ENCODE results near the gene SMIM1. TPM values are rescaled to one million over a fixed set of nuclear protein-coding genes. Genes with fewer than 3 reads are reported as not detected.
"Not testable (repeated sequence)": the region's sequence is repeated elsewhere in the genome, so short reads cannot be mapped to it uniquely, and the experiment has no call there.

Gene SMIM1
- polyA plus RNA-seq, 3 donors: 16.0 to 28.5 (median 26.5) TPM

DNA sequence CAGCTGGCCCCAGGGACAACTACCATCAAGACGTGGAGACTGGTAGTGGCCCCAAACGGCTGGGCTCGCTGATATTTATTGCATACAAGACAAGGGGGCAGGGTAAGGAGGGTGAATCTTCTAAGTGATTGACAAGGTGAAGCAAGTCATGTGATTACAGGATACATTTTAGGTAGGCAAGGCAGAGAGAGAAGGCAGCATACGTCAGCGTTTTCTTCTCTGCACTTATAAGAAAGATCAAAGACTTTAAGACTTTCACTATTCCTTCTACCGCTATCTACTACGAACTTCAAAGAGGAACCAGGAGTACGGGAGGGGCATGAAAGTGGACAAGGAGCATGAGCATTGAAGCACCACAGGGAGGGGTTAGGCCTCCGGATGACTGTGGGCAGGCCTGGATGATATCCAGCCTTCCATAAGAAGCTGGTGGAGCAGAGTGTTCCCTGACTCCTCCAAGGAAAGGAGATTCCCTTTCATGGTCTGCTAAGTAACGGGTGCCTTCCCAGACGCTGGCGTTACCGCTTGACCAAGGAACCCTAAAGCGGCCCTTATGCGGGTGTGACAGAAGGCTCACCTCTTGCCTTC, 24.1 kb upstream of the SMIM1 start:
- DNase-seq: not testable (repeated sequence)

DNA sequence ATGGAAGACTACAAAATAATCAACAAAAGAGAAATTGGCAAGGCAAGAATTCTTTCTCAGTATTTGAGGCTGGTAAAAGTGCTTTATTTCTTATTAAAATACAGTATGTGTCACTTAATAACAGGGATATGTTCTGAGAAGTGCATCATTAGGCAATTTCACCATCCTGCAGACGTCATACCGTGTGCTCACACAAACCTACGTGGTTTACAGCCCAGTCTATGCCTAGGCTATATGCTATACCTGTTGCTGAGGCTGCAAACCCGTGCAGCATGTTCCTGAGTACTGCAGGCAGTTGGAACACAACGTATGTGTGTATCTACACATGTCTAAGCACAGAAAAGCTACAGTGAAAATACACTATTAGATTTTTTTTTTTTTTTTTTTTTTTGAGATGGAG, 23.0 kb upstream of the SMIM1 start:
- no peak for DNase-seq

DNA sequence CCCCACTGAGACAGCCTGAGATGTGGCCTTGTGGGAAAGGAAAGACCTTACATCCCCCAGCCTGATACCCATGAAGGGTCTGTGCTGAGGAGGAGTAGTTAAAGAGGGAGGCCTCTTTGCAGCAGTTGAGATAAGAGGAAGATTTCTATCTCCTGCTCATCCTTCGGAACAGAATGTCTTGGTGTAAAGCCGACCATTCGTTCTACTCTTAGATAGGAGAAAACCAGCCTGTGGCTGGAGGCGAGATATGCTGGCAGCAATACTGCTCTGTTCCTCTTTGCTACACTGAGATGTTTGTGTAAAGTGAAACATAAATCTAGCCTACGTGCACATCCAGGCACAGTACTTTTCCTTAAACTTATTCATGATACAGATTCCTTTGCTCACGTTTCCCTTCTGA, 21.8 kb upstream of the SMIM1 start:
- DNase-seq: no peak

DNA sequence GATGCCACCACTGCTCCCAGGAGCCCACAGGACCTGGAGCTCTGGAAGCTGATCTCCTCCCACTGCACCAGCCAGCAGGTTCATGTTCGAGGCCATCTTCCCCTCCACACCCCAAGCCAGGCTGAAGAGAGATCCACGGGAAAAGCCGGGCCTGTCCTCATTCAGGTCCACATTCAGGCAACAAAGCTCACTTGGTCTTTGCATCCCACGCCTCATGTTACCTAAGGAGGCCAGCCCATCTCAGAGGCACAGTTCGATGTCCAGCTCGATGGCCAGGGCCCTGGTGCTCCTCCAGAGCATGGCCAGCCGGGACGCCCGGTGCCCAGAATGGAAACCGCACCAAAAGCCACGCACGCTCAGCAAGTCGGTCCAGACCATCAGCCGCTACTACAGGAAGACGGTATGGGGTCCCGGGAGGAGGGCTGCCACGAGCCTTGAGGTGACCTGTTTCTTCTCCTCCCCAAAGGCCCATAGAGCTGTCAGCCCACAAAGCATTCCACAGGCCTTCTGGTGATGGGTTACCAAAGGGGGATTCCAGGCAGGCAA, 20.1 kb upstream of the SMIM1 start, which contains the start of gene CCDC27:
Gene CCDC27 (plus strand): TSS at position 51 of the 546 bp plus-strand sequence. CDS start 32 bp downstream, at position 83.
- no peak for DNase-seq

DNA sequence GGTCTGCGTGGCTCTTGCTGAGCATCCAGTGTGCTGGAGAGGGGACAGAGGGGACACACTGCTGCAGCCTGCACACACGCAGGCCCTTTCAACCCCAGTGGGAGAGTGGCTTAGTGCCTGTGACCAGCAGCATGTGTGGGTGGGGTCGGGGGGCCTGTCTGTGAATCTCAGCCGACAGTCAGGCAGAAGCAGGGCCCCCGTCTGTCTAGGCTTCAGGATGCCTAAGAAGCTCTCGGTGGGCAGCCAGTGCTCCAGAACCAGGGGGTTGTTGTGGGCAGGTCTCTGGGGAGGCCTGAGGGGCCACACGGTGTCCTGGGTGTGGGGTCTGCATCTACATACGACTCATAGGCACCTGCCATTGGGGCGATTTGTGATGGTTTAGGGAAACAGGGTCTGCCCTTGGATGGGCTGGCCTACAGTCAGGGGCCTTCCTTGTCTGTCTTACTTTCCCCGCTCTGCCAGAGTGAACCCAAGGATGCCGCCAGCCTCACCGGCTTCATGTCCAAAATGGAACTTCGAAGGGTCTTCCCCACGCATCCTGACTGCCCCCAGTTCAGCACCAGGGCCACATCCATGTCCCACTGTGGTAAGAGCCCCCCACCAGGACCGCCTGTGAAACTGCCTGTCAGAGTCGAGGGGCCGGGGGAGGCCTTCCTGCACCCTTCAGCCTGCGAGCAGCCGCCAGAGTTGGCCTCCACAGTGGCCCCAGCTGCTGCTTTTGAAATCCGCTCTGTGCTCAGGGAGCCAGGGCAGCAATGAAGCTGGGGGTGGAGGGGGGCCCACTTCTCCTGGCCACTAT, 18.7 kb upstream of the SMIM1 start:
- DNase-seq: no peak

DNA sequence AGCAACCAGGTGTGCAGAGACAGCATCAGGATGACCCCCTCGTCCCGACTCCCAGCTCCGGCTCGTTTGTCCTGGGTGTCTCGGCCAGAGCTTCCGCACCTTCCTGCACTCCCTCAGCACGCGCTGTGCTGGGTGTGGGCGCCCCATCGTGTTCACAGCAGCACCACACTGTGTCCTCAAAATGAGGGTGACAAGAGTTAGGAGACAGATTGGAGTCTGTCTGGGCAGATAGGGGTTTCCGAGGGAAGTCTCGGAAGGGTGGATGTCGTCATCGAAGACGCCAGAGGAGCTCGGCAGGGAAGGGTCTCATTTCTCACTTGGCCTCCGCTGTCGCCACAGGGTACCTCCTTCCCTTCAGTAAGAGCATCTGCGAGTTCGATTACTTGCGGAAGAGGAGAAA, 16.2 kb upstream of the SMIM1 start:
- DNase-seq: no peak

DNA sequence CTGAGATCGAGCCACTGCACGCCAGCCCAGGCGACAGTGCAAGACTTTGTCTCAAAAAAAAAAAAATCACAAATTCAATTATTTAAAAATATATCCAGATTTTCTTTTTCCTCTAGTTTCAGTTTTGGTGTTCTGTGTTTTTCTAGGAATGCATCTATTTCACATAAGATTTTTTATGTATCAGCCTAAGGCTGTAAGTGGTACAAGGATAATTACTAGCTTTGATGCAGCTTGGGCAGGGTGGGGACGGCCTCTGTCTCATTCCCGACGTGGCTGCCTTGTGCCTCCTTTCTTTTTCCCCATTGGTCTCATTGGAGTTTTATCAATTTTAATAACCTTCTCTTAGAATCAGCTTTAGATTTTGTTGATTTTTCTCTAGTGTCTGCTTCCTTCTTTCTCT, 13.4 kb upstream of the SMIM1 start:
- no peak for DNase-seq

DNA sequence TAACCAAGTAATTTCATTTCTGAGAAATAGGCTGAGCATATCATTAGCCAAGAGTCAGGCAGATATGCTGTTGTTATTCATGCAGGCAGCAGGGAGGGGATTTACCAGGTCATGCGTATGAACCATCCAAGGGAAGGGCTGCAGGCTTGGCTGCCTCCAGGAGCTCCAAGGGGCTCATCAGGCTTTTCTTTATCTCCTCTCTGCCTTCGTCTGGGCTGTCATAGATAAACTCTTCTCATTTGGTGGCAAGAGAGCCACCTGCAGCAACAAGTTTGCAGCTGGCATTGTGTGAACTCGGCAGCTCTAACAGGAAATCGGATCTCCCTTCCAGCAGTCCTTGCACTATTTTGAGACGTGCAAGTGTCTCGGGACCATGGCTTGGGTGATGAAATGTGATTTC, 12.8 kb upstream of the SMIM1 start:
- DNase-seq: no peak

DNA sequence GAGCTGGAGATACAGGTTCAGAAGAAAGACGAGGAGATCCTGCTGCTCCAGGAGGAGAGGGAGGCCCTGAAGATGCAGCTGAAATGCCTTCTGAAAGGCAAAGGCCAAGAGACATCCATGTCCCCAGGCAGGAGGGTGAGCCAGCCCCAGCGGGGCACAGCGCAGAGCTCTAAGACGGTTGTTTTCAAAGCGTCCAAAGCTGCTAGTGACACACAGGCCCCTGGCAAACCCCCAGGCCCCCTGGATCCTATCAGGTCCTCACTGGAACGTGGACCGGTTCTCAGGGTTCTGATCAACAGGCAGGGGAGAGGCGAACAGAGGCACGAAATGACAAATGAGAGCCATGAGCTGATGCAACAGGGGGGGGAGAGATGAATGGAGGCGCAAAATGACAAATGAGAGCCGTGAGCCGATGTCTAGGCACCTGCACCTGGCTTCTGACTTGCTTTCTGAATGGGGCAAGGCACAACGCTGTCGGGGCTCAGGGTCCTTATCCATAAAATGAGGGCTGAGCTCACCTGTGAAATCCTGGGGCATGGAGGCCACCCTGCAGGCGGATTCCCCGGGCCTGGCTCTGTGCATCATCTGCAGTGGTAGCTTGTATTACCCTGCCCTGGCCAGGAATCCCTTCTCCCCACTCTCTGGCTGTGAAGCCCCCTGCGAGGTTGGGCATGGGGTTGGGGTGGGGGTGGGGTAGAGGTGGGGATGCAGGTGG, 11.1 kb upstream of the SMIM1 start:
- no peak for DNase-seq

DNA sequence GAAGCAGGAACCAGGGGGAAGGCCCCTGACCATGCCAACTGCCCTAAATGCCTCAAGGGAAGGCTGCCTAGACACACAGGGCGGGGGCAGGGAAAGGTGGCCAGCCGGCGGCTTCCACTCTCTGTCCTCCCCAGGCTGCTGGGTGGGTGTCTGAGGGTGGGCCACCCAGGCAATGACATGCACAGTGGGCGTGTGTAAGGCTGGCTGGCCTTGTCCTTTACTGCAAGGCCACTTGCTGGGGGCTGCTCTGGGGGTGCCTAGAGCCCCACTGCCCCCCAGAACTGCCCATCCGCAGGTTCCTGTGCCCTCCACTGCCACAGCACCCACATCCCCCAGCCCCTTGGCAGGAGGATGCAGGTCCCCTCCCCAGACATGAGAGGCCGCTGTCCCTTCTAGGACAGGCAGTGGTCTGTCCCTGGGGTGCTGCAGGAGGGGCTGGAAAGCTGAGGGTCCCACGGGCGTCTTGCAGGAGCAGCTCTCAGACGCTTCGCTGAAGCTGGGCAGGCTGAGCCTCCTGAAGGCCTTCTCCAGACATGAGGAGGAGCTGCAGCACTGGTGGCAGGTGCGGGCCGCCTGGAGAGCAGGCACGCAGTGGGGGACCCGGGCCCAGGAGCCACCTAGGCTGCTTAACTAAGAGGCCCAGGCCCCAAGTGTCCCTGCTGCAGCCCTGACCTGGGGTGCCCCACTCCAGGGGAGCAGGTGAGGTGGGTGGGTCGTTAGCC, 10.2 kb upstream of the SMIM1 start:
- DNase-seq: no peak

DNA sequence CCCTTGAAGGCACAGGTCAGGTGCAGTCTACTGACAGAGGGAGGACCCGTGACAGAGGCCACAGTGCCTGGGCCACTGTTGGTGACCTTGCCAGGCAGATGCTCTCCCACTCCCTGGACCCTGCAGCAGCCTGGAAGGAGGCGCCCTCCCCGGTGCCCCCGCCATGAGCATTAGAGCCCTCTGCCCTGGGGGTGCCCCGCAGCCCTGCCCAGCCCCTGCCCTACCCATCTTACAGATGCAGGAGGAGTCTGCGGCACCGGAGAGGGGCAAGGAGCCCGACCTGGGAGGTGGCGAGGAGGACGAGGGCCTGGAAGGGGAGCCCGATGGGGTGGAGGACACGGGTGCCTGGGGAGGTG, 9.7 kb upstream of the SMIM1 start:
- DNase-seq: no peak

DNA sequence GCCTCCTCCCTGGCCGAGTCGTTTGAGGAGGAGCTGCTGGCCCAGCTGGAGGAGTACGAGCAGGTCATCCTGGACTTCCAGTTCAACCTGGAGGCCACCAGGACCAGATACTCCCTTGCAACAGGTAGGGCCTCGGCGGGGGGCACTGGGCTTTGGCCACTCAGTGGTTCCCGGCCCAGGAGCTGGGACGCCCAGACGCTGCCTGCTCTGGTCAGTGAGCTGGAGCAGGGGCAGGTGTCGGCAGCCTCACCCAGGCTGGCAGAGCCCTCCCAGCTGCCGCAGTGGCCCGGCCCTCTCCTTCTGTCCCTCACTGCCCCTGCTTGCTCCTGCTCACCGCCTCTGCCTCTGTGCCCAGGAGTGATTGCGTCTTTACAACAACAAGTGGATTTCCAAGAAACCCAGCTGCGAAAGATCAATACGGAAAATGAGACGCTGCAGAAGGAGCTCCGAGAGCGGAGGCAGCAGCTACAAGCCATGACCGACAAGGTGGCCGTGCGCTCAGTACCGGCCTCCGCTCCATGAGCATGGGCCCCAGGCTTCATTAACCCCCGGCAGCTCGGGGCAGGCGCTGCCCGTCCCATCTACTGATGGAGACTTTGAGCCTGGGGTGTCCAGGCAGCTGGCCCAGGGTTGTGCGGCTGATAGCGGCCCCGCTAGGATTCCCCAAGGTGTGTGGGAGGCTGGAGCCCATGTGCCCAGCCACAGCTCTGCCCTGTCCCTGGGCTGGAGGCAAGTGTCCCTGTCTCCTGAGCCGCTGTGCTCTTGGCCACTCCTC, 9.0 kb upstream of the SMIM1 start:
- DNase-seq: no peak

DNA sequence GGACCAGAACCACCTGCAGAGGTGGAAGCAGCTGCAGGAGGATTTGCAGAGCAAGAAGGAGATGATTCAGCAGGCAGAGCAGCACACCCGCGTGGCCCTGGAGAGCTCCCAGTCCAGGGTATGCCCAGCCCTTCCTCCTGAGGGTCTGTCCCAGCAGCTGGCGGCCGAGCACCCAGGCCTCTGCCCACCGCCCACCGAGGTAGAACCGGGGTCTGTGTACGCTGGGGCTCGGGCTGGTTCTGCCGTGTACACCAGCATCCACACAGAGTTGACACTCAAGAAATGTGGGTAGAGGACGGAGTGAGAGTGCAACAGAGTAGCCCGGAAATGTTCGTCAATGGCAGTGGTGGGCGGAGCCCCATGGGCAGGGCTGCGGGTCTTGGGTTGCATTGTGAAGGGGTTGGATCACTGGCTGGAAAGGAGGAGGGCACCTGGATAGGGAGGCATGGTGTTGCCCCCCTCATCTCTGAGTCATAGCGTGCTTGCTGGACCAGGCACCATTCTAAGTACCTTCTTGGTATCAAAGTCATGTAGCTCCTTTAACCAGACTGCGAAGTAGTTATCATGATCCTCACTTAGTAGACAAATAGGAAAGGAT, 5.1 kb upstream of the SMIM1 start:
- DNase-seq: no peak

DNA sequence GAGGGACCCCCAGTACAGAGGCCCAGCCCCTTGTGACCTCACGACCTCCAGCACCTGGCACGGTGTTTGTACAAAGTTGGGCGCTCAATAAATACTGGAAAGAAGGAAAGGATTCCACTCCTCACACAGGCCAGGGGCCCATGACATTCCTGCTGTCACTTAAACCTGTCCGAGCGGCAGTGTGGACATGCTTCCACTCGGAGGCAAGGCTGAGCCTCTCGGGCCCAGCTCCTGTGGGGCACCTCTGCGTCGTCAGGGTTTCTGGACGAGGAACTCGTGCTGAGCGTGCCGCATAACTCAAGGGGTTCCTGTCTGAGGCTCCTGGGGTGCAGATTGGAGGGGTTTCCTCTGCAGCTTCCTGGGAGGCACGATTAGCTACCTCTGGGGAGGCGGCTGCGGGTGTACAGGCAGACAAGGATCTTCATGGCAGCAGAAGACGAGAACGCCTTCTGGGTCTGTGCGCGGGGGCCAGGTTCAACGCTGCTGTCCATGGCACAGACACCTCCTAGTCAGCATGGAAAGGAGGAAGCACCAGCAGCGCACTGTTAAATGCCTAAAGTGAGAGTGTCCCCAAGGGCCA, 3.6 kb upstream of the SMIM1 start:
- no peak for DNase-seq

DNA sequence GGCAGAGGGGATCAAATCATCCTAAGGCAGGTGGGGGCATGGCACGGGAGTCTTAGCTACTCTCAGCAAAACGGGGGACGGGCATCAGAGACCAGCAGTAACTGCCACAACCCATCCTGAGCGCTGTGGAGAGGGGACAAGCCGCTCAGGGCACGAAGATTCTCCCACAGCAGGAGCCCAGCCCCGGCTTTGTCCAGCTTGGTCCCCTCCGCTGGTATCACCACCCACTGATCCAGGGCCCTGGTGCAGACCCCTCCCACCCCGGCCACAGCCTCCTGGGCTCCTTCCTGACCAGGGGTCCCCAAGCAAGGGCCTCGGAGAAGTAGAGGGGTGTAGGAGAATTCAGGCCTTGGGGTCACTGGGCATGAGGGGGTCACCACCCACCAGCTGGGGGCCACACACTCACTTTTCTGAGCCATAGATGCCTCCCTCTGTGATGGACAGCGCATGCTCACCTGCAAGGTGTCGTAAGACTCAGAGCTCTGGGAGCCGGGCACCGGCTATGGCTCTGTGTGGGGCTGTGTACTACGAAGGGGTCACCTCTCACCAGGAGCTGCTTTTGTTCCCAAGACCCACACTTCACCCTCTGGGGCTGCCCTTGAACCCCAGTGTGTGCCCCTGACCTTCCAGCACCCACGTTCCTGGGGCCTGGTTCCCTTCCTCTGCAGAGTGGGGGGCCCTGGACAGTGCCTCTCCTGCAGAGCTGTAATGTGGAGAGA, 2.3 kb upstream of the SMIM1 start:
- DNase-seq: no peak

DNA sequence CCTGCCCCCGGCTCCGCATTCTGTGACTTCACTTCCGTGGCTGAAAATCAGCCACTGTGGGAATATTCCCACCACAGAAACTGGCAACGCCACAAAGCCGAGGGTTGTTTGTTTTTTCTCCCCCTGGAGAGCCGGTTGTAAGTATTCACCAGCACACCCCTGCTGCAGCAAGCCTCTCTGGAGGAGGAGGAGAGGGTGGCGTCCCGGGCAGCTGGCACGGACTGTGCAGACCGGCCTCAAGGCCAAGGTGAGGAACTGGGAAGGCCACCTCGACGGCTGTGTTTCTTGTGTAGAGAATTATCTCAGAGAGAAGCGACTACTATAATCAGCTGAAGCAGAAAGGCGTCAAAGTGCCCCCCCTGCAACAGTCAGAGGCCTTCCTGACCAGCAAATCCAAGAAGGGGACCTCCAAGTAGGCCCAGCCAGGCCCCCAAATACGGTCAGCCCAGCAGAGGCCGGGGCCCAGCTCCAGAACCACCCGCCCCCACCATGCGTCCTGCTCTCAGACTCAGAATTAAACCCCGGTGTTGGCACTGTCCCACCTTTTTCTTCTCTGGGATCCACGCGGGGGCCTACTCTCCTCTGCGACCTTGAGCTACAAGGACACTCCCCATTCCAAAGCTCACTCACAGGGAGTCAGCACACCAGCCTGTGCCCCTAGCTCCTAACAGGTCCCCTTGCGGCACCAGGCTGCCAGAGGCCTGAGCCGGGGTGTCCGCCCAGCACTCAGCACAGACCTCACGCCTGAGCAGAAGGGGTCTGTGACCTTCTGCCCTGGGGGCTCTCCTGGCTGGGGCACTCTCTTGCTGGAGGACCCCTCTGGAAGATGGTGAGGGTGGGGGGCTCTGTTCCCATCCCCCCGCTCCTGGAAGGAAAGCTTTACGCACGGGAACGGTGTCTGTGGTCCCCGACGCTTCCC, 1.2 kb upstream of the SMIM1 start:
- DNase-seq: no peak

DNA sequence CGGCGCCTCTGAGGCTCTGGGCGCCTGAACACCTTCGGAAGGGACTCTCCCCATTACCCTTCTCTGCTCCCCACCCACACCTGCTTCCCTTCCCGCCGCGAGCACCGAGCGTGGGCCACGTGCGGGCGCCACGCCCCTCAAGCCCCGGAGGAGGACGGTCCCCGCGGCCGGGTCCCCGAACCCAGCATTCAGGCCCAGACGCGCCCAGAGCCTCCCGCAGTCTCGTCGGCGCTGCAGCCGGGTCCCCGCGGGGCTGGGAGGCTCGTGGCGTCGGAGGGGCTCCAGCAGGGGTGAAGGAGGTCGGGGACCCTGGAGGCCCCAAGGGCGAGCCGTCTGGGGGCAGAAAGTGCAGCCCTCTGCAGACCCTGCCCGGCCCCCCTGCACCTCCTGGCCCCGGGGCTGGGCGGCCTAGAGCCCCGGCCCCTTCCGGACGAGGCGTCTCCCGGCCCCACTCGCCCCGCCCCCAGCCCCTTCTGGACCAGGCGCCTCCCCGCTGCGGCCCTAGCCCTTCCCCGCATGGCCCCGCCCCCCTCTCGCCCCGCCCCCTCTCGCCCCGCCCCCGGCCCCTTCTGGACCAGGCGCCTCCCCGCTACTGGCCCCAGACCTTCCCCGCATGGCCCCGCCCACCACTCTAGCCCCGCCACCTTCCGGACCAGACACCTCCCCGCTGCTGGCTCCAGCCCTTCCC, 378 bp upstream of the SMIM1 start:
- DNase-seq: peak; percentile 87

All from renal pelvis (tissue), 4 donors.